ENCODE results near the gene KCNMA1.

Gene KCNMA1

GRCh38 chr10:77023396-77023795, 614.2 kb downstream of the KCNMA1 start:
- no peak for DNase-seq

- no peak for DNase-seq
Measured at GRCh38 chr10:77022671-77023070, 614.9 kb downstream of the KCNMA1 start.

GRCh38 chr10:77021966-77022490, 615.6 kb downstream of the KCNMA1 start:
- DNase-seq = no peak

- DNase-seq = no peak
Measured at GRCh38 chr10:77020426-77021040, 617.1 kb downstream of the KCNMA1 start.

- no peak for DNase-seq
Measured at GRCh38 chr10:77016855-77017254, 620.8 kb downstream of the KCNMA1 start.

- DNase-seq = no peak
Measured at GRCh38 chr10:77016278-77016815, 621.3 kb downstream of the KCNMA1 start.

GRCh38 chr10:77015360-77015759, 622.2 kb downstream of the KCNMA1 start:
- DNase-seq = no peak

GRCh38 chr10:77012812-77013500, 624.7 kb downstream of the KCNMA1 start:
- no peak for DNase-seq

- DNase-seq = no peak
Measured at GRCh38 chr10:77011874-77012811, 625.5 kb downstream of the KCNMA1 start.

GRCh38 chr10:77010430-77010829, 627.2 kb downstream of the KCNMA1 start:
- DNase-seq = no peak

GRCh38 chr10:77007834-77008233, 629.8 kb downstream of the KCNMA1 start:
- DNase-seq = no peak

- no peak for DNase-seq
Measured at GRCh38 chr10:77006836-77007511, 630.6 kb downstream of the KCNMA1 start.

- no peak for DNase-seq
Measured at GRCh38 chr10:77005871-77006270, 631.7 kb downstream of the KCNMA1 start.

- DNase-seq = peak; percentile 65
Measured at GRCh38 chr10:77004917-77005564, 632.6 kb downstream of the KCNMA1 start.

- no peak for DNase-seq
Measured at GRCh38 chr10:77002872-77003271, 634.7 kb downstream of the KCNMA1 start.

- no peak for DNase-seq
Measured at GRCh38 chr10:77001206-77001605, 636.4 kb downstream of the KCNMA1 start.

GRCh38 chr10:76998451-76998850, 639.2 kb downstream of the KCNMA1 start:
- no peak for DNase-seq

- no peak for DNase-seq
Measured at GRCh38 chr10:76997631-76998030, 640.0 kb downstream of the KCNMA1 start.

GRCh38 chr10:76995023-76995422, 642.6 kb downstream of the KCNMA1 start:
- no peak for DNase-seq

GRCh38 chr10:76993213-76993612, 644.4 kb downstream of the KCNMA1 start:
- no peak for DNase-seq

- DNase-seq = no peak
Measured at GRCh38 chr10:76992467-76992866, 645.1 kb downstream of the KCNMA1 start.

GRCh38 chr10:76991621-76992020, 646.0 kb downstream of the KCNMA1 start:
- DNase-seq = no peak
